22Rv1 (cell line): ENCODE measurements around the gene SERINC2.

Experiments
- ZFX ChIP-seq: fragments of 450-650 bp; IDR thresholded peaks from 2 replicates; pipeline ENCODE4 v1.6.1; 2017; ENCODE audit warnings: antibody characterized with exemption, borderline replicate concordance
- TF ChIP-seq, protein P1 (sequence below): fragments of 450-650 bp; IDR thresholded peaks from 2 replicates; pipeline ENCODE4 v1.5.1; 2017; ENCODE audit warnings: mild to moderate bottlenecking

DNA sequence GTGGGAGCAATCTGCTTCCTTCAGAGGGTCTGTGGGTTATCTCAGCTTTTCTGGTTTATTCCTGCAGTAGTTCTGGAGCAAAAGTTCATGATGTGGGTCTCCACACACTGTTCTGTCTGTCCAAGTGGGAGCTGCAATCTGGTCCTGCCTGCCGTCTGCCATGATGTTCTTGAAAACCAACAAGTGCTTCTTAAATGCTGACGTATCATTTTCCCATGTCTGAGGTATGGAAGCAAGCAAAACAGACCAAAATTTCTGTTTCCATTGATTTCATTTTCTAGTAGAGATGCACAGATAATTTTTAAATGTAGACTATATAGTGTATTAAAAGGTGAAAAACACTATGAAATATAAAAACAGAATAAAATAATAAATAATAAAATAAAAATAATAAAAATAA lies 65.2 kb downstream of the SERINC2 start:
- TF ChIP-seq, protein P1, sequence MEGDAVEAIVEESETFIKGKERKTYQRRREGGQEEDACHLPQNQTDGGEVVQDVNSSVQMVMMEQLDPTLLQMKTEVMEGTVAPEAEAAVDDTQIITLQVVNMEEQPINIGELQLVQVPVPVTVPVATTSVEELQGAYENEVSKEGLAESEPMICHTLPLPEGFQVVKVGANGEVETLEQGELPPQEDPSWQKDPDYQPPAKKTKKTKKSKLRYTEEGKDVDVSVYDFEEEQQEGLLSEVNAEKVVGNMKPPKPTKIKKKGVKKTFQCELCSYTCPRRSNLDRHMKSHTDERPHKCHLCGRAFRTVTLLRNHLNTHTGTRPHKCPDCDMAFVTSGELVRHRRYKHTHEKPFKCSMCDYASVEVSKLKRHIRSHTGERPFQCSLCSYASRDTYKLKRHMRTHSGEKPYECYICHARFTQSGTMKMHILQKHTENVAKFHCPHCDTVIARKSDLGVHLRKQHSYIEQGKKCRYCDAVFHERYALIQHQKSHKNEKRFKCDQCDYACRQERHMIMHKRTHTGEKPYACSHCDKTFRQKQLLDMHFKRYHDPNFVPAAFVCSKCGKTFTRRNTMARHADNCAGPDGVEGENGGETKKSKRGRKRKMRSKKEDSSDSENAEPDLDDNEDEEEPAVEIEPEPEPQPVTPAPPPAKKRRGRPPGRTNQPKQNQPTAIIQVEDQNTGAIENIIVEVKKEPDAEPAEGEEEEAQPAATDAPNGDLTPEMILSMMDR, result no peak
- no peak for TF ChIP-seq ZFX
